ENCODE data around the gene ADCYAP1.

GRCh38 chr18:857986-858385 lies 46.7 kb upstream of the ADCYAP1 start:
- TF ChIP-seq CTCF (IDR thresholded peaks at IDR 0.05) (no peak), POLR2A (IDR thresholded peaks at IDR 0.05) (no peak), POLR2AphosphoS5 (IDR thresholded peaks at IDR 0.05) (no peak), EP300 (IDR thresholded peaks at IDR 0.05) (no peak)

All from sigmoid colon (tissue), 4 donors.